Mucosa of rectum (tissue), 2 donors: Measurements from ENCODE around the gene HOXA3.

ENCODE experiments used
- H3K27ac ChIP-seq, 2 donors: one replicate each; pipeline ENCODE4 v1.7.0; 2013; ENCODE audit warnings: inconsistent platforms in 2 of 2, low read depth in 2 of 2, low read length in 2 of 2
- H3K27me3 ChIP-seq, 2 donors: one replicate each; pipeline ENCODE4 v1.7.0; 2013; ENCODE audit warnings: low read length in 2 of 2; ENCODE audit not compliant: control insufficient read depth in 2 of 2, insufficient read depth in 2 of 2
- H3K36me3 ChIP-seq, 2 donors: one replicate each; pipeline ENCODE4 v1.7.0; 2013; ENCODE audit warnings: low read length in 2 of 2; ENCODE audit not compliant: control insufficient read depth in 2 of 2, insufficient read depth in 2 of 2
- H3K4me1 ChIP-seq, 2 donors: one replicate each; pipeline ENCODE4 v1.7.0; 2013; ENCODE audit warnings: low read length in 2 of 2, mild to moderate bottlenecking in 1 of 2; ENCODE audit not compliant: control insufficient read depth in 2 of 2, insufficient read depth in 2 of 2
- H3K4me3 ChIP-seq, 2 donors: one replicate each; pipeline ENCODE4 v1.7.0; 2013; ENCODE audit warnings: low read length in 2 of 2
- H3K9ac ChIP-seq, 2 donors: one replicate each; pipeline ENCODE4 v1.7.0; 2013; ENCODE audit warnings: low read length in 2 of 2, low read depth in 1 of 2, mild to moderate bottlenecking in 1 of 2
- H3K9me3 ChIP-seq, 2 donors: one replicate each; pipeline ENCODE4 v1.7.0; 2013; ENCODE audit warnings: low read length in 2 of 2; ENCODE audit not compliant: control insufficient read depth in 2 of 2
- donor health status: healthy.
- donor health status: Normal muscosa, but diverticular disease.

Gene HOXA3

GRCh38 chr7:27112955-27113949 lies 39.1 kb downstream of the HOXA3 start:
- Histone ChIP-seq H3K36me3 (peaks cover 3 to 10% of the 10 kb centered on the region in 2 donors), H3K27me3 (no peaks in the 10 kb centered on the region), H3K4me3 (peak overlapping the region; percentile 65), H3K9ac (peak overlapping the region; percentile 65 to 71), H3K27ac (peak overlapping the region; percentile 84 to 88), H3K4me1 (peaks cover 63 to 79% of the 10 kb centered on the region in 2 donors), H3K9me3 (no peaks in the 10 kb centered on the region)

GRCh38 chr7:27112361-27112760 lies 40.0 kb downstream of the HOXA3 start:
- no peak overlapping the region for H3K4me3 ChIP-seq
- peak overlapping the region; percentile 73 to 79 for H3K27ac ChIP-seq
- no peaks in the 10 kb centered on the region for H3K27me3 ChIP-seq
- H3K9ac ChIP-seq: peak overlapping the region in 1 of 2 donors; percentile 10
- peaks cover 3 to 10% of the 10 kb centered on the region in 2 donors for H3K36me3 ChIP-seq
- no peaks in the 10 kb centered on the region for H3K9me3 ChIP-seq
- peaks cover 62 to 77% of the 10 kb centered on the region in 2 donors for H3K4me1 ChIP-seq

GRCh38 chr7:27111751-27112277 lies 40.6 kb downstream of the HOXA3 start:
- H3K9ac ChIP-seq: peak overlapping the region; percentile 10 to 36
- H3K4me1 ChIP-seq: peaks cover 58 to 71% of the 10 kb centered on the region in 2 donors
- peak overlapping the region in 1 of 2 donors; percentile 16 for H3K4me3 ChIP-seq
- no peaks in the 10 kb centered on the region for H3K9me3 ChIP-seq
- peak overlapping the region; percentile 73 to 79 for H3K27ac ChIP-seq
- no peaks in the 10 kb centered on the region for H3K27me3 ChIP-seq
- peaks cover 3 to 10% of the 10 kb centered on the region in 2 donors for H3K36me3 ChIP-seq

GRCh38 chr7:27111042-27111750 lies 41.2 kb downstream of the HOXA3 start:
- no peaks in the 10 kb centered on the region for H3K9me3 ChIP-seq
- peak overlapping the region; percentile 73 to 79 for H3K27ac ChIP-seq
- peaks cover 3 to 8% of the 10 kb centered on the region in 2 donors for H3K36me3 ChIP-seq
- H3K9ac ChIP-seq: peak overlapping the region; percentile 10 to 41
- no peaks in the 10 kb centered on the region for H3K27me3 ChIP-seq
- H3K4me3 ChIP-seq: peak overlapping the region in 1 of 2 donors; percentile 50
- peaks cover 60 to 70% of the 10 kb centered on the region in 2 donors for H3K4me1 ChIP-seq

GRCh38 chr7:27110186-27111031 lies 42.0 kb downstream of the HOXA3 start:
- H3K27ac ChIP-seq: peak overlapping the region; percentile 73 to 79
- peaks cover 55 to 65% of the 10 kb centered on the region in 2 donors for H3K4me1 ChIP-seq
- peak overlapping the region; percentile 4 to 50 for H3K4me3 ChIP-seq
- H3K9me3 ChIP-seq: no peaks in the 10 kb centered on the region
- no peaks in the 10 kb centered on the region for H3K27me3 ChIP-seq
- peak overlapping the region in 1 of 2 donors; percentile 41 for H3K9ac ChIP-seq
- H3K36me3 ChIP-seq: peaks cover 3 to 8% of the 10 kb centered on the region in 2 donors

- no peaks in the 10 kb centered on the region for H3K27me3 ChIP-seq
- peak overlapping the region; percentile 88 to 89 for H3K27ac ChIP-seq
- no peaks in the 10 kb centered on the region for H3K9me3 ChIP-seq
- peaks cover 3 to 8% of the 10 kb centered on the region in 2 donors for H3K36me3 ChIP-seq
- peak overlapping the region in 1 of 2 donors; percentile 2 for H3K9ac ChIP-seq
- peaks cover 48 to 59% of the 10 kb centered on the region in 2 donors for H3K4me1 ChIP-seq
- no peak overlapping the region for H3K4me3 ChIP-seq
These were observed 42.8 kb downstream of the HOXA3 start for GRCh38 chr7:27109466-27110185.

GRCh38 chr7:27108390-27109127 lies 43.8 kb downstream of the HOXA3 start:
- H3K9me3 ChIP-seq: no peaks in the 10 kb centered on the region
- H3K36me3 ChIP-seq: peaks cover 3 to 8% of the 10 kb centered on the region in 2 donors
- H3K4me1 ChIP-seq: peaks cover 44 to 59% of the 10 kb centered on the region in 2 donors
- peak overlapping the region; percentile 88 to 89 for H3K27ac ChIP-seq
- peak overlapping the region; percentile 52 to 58 for H3K4me3 ChIP-seq
- peak overlapping the region; percentile 49 to 78 for H3K9ac ChIP-seq
- H3K27me3 ChIP-seq: no peaks in the 10 kb centered on the region

- peak overlapping the region; percentile 49 to 78 for H3K9ac ChIP-seq
- peaks cover 3 to 8% of the 10 kb centered on the region in 2 donors for H3K36me3 ChIP-seq
- H3K4me3 ChIP-seq: peak overlapping the region; percentile 52 to 63
- H3K9me3 ChIP-seq: no peaks in the 10 kb centered on the region
- H3K27me3 ChIP-seq: no peaks in the 10 kb centered on the region
- H3K4me1 ChIP-seq: peaks cover 39 to 61% of the 10 kb centered on the region in 2 donors
- H3K27ac ChIP-seq: peak overlapping the region; percentile 88 to 89
These were observed 44.7 kb downstream of the HOXA3 start for GRCh38 chr7:27107391-27108381.
